ENCODE results near the gene ADK.

ADK gene

DNA sequence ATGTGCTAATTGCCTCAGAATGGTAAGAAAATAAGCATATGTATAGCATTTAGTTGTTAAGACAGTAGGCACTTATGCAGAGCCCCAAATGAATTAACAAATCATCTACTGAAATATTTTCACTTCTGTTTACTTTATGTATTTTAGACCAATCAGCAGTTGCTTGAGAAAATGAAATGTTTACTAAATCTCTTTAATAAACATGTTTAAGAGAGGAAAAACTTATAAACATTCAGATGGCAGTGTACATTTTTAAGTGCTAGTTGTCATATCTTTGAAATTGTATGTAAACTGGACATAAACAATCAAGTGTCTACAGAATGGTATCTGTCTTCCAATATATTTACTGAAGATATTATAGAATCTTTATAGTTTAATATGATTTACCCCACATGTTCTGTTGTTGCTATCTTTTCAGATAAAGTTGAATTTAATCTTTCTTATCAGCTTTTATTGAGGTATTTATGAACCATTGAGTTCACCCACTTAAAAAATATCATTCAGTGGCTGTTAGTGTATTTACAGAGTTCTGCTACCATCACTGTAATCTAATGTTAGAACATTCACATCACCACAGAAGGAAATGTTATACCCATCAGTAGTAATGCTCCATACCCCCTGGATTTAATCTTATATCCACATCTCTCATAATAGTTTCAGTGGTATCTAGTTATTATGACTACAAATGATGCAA is 264.3 kb downstream of the ADK start:
- H3K36me3 Mint-ChIP-seq (ENCODE audit: insufficient read depth), result peaks cover 4% of the 10 kb centered on the region
- H3K27me3 Mint-ChIP-seq, result no peaks in the 10 kb centered on the region
- DNase-seq (ENCODE audit: low spot score in 2 of 2) (no peak), ATAC-seq (replicated peaks; ENCODE audit: extremely low read depth, poor library complexity, severe bottlenecking) (no peak)
- H3K27ac Mint-ChIP-seq (ENCODE audit: low read depth), result no peak overlapping the region
- H3K4me1 Mint-ChIP-seq, result no peaks in the 10 kb centered on the region
- no peak overlapping the region for H3K4me3 Mint-ChIP-seq
- no peaks in the 10 kb centered on the region for H3K9me3 Mint-ChIP-seq

DNA sequence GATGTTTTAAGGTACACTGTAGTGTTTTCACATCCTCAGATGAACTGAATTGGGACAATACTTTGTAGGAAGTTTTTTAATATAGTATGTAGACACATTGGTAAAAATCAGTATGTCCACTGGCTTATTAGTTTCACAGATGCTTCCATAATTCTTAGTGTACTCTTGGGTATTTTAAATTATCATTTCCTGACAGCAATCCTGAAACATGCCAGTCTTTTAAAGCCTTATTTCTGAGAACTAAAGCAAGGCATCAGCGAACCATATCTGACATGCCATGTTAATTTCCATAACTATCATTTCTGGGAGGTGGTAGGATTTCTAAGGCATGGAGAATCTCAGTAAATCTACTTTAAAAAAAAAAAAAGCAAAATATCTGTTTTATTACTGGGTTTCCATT is 266.4 kb downstream of the ADK start:
- ATAC-seq (replicated peaks; ENCODE audit: extremely low read depth, poor library complexity, severe bottlenecking), result no peak
- Mint-ChIP-seq H3K4me1 (no peaks in the 10 kb centered on the region), H3K9me3 (no peaks in the 10 kb centered on the region), H3K27me3 (no peaks in the 10 kb centered on the region), H3K27ac (ENCODE audit: low read depth) (no peak overlapping the region), H3K36me3 (ENCODE audit: insufficient read depth) (no peaks in the 10 kb centered on the region), H3K4me3 (no peak overlapping the region)
- no peak for DNase-seq (ENCODE audit: low spot score in 2 of 2)

DNA sequence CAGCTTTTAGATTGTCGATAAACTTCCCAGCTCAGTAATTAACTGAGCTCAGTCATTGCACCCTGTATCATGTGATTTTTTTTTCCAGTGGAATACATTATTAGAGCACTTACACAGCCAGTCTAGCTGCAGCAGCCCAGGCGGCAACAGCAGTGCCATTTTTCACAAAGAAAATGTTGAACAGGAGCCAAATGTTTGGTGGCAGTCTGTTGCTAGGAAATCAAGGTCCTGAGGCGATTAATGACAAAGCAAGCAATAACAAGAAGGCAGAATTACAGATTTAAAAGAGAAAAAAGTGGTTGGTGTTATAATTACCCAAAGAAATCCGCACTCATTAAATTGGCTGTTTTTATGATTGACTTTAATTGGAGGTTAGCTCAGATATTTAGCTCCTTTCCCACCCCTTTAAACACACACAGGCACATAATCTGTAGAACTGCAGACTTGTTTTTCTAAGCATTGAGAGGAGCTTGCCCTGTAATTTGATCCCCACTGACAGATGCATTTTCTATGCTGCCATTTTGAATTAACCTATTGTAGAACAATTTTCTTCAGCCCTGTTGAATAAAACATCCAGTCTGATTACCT is 267.4 kb downstream of the ADK start:
- Mint-ChIP-seq H3K9me3 (no peaks in the 10 kb centered on the region), H3K4me1 (no peaks in the 10 kb centered on the region), H3K36me3 (ENCODE audit: insufficient read depth) (no peaks in the 10 kb centered on the region), H3K4me3 (no peak overlapping the region), H3K27ac (ENCODE audit: low read depth) (no peak overlapping the region), H3K27me3 (no peaks in the 10 kb centered on the region)
- ATAC-seq (replicated peaks; ENCODE audit: extremely low read depth, poor library complexity, severe bottlenecking), result no peak
- DNase-seq (ENCODE audit: low spot score in 2 of 2), result no peak

DNA sequence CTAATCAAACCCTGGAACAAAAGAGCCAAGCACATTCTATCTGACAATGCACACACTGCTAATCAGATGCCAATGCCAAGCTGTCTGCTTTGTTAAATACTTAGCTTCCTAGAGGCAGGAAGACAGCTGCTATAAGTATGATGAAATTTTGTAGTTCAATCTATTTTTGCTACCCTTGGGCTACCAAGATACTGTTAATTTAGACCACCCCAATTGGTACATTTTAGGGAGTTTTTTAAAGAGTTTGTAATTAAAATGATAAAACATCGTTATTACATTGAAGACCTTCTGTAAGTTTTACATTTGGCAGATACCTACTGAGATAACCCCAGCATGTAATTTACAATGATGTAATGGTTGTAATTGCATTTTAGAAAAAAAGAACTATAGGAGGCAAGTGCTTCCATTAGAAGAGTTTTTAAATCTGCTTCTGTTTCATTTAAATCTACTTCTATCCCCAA is 268.5 kb downstream of the ADK start:
- Mint-ChIP-seq H3K36me3 (ENCODE audit: insufficient read depth) (no peaks in the 10 kb centered on the region), H3K27ac (ENCODE audit: low read depth) (no peak overlapping the region), H3K9me3 (no peaks in the 10 kb centered on the region), H3K4me3 (no peak overlapping the region), H3K27me3 (no peaks in the 10 kb centered on the region), H3K4me1 (no peaks in the 10 kb centered on the region)
- DNase-seq (ENCODE audit: low spot score in 2 of 2), result no peak
- ATAC-seq (replicated peaks; ENCODE audit: extremely low read depth, poor library complexity, severe bottlenecking), result no peak

DNA sequence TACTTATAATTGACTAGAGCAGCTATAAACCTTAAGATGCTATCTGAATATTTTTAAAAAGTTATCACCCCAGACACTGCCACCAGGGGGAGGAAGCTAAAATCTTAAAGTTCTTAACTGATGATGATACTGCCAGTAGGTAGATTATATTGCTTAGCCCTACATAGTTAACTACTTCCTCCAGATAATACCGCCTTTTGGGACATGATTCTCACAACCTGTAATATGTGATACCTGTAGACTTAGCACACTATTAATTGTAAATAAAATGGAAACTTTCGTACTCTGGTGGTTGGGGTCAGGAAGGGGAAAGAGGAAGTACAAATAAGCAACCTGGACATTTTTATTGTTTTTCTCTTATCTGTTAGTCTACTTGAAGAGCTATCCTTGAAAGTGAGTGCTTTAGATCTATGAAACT is 268.9 kb downstream of the ADK start:
- Mint-ChIP-seq H3K27me3 (no peaks in the 10 kb centered on the region), H3K4me3 (no peak overlapping the region), H3K4me1 (no peaks in the 10 kb centered on the region), H3K27ac (ENCODE audit: low read depth) (no peak overlapping the region), H3K36me3 (ENCODE audit: insufficient read depth) (no peaks in the 10 kb centered on the region), H3K9me3 (no peaks in the 10 kb centered on the region)
- DNase-seq (ENCODE audit: low spot score in 2 of 2) (no peak), ATAC-seq (replicated peaks; ENCODE audit: extremely low read depth, poor library complexity, severe bottlenecking) (no peak)

DNA sequence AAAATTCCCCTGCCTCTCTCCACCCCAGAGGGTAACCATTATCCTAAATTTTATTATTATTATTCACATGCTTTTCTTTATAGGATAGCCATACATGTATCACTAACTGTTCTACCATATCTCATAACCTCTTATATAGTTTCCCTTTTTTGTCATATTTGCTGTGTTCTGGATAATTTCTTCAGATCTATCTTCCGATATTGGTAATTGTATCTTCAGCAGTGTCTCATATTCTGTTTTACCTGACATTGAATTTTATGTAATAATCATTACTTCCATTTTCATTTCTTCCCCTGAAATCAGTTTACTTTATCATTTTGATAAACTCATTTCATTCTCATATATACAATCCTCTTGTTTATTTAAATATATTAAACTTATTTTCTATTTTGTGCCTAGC is 273.5 kb downstream of the ADK start:
- Mint-ChIP-seq H3K27ac (ENCODE audit: low read depth) (no peak overlapping the region), H3K9me3 (no peaks in the 10 kb centered on the region), H3K4me3 (no peak overlapping the region), H3K4me1 (no peaks in the 10 kb centered on the region), H3K27me3 (no peaks in the 10 kb centered on the region), H3K36me3 (ENCODE audit: insufficient read depth) (peaks cover 5% of the 10 kb centered on the region)
- no peak for DNase-seq (ENCODE audit: low spot score in 2 of 2)
- ATAC-seq (replicated peaks; ENCODE audit: extremely low read depth, poor library complexity, severe bottlenecking), result no peak

DNA sequence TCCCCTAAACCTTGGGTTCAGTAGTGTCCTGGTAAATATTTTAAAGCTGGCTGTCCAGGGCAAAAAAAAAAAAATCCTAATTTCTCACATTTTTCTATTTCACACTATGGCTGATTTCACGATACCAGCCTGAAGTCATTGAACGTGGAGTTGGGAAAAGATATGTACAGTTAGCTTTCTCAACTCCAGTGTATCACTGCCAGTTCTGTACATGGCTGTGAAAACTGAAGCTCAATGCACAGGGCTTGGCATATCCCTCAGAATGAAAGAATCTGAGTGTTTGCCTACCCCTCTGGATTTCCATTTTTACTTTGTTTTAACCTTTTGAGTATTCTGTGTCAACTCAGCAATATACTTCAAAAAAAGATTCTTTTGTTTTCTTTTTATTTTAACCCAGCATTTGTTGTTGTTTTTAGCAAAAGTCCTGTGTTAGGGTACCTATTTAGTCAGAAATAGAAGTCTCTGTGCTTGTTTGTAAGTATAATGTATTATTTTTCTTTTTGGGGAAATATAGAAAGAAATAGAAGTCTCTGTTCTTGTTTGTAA is 274.5 kb downstream of the ADK start:
- H3K27ac Mint-ChIP-seq (ENCODE audit: low read depth), result no peak overlapping the region
- peaks cover 5% of the 10 kb centered on the region for H3K36me3 Mint-ChIP-seq (ENCODE audit: insufficient read depth)
- no peaks in the 10 kb centered on the region for H3K27me3 Mint-ChIP-seq
- H3K4me3 Mint-ChIP-seq, result no peak overlapping the region
- ATAC-seq (replicated peaks; ENCODE audit: extremely low read depth, poor library complexity, severe bottlenecking) (no peak), DNase-seq (ENCODE audit: low spot score in 2 of 2) (no peak)
- no peaks in the 10 kb centered on the region for H3K4me1 Mint-ChIP-seq
- H3K9me3 Mint-ChIP-seq, result no peaks in the 10 kb centered on the region

DNA sequence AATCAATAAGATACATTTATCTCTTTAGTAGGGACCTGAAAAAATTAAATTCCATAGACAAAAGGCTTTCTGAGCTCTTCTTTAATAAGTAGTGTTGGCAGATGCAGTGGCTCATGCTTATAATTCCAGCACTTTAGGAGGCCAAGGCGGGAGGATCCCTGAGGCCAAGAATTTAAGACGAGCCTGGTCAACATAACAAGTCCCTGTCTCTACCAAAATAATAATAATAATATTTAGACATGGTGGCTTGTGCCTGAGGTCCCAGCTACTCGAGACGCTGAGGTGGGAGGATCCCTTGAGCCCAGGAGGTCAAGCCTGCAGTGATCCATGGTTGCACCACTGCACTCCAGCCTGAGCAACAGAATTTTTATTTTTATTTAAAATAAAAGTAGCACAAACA is 280.8 kb downstream of the ADK start:
- ATAC-seq (replicated peaks; ENCODE audit: extremely low read depth, poor library complexity, severe bottlenecking) (no peak), DNase-seq (ENCODE audit: low spot score in 2 of 2) (no peak)
- Mint-ChIP-seq H3K4me3 (no peak overlapping the region), H3K9me3 (no peaks in the 10 kb centered on the region), H3K4me1 (no peaks in the 10 kb centered on the region), H3K27ac (ENCODE audit: low read depth) (no peak overlapping the region), H3K36me3 (ENCODE audit: insufficient read depth) (peaks cover 4% of the 10 kb centered on the region), H3K27me3 (no peaks in the 10 kb centered on the region)

DNA sequence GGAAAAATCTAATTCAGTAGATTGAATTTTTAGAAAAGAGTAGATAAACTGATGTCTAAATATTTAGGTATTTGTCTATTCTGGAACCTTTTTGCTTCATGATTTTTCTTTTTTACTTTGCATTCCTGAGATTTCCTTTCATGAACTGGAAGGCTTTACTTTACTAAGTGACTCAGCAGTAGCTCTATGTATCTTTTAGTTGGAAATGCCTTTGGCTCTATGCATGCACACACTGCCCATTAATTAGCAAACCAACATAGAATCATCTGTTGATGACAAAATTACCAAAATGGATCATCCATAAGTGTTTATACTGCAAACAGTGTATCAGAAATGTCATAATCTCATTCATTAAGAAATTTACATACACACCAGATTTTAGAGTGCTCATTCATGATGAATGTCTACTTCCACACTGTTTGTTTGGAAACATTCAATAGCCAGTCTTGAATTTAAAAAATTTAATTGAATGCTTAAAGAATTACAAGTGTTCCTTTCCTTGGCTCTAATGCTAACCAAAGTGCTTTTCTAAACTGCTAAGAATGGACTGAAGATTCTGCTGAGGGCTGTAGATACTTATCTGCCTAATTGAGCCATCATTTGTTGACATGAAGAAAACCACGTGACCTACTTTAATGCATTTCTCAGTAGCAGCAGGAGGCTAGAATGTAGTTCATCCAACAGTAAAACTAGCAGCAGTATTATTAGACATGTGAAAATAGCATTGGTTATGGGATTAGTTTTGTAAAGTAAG is 282.0 kb downstream of the ADK start:
- Mint-ChIP-seq H3K36me3 (ENCODE audit: insufficient read depth) (peaks cover 4% of the 10 kb centered on the region), H3K27me3 (no peaks in the 10 kb centered on the region), H3K9me3 (no peaks in the 10 kb centered on the region), H3K4me3 (no peak overlapping the region), H3K4me1 (no peaks in the 10 kb centered on the region), H3K27ac (ENCODE audit: low read depth) (no peak overlapping the region)
- ATAC-seq (replicated peaks; ENCODE audit: extremely low read depth, poor library complexity, severe bottlenecking) (no peak), DNase-seq (ENCODE audit: low spot score in 2 of 2) (no peak)

DNA sequence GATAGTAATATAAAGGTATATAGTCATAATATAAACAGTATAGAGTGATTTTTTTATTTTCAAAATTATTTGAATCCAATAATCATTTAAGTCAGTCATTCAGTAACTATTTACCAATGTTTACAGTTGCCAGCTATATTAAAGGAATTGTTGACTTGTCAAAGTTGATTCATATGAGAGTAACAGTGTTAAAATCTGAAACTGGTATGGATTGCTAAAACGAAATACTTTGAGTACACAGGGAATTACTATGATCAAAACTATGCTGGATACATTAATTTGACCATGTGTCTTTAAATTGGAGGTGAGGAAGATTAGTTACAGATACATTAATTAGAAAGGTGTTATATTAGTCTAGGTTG is 282.6 kb downstream of the ADK start:
- DNase-seq (ENCODE audit: low spot score in 2 of 2) (no peak), ATAC-seq (replicated peaks; ENCODE audit: extremely low read depth, poor library complexity, severe bottlenecking) (no peak)
- Mint-ChIP-seq H3K27ac (ENCODE audit: low read depth) (no peak overlapping the region), H3K36me3 (ENCODE audit: insufficient read depth) (peaks cover 3% of the 10 kb centered on the region), H3K4me1 (no peaks in the 10 kb centered on the region), H3K9me3 (no peaks in the 10 kb centered on the region), H3K4me3 (no peak overlapping the region), H3K27me3 (no peaks in the 10 kb centered on the region)

DNA sequence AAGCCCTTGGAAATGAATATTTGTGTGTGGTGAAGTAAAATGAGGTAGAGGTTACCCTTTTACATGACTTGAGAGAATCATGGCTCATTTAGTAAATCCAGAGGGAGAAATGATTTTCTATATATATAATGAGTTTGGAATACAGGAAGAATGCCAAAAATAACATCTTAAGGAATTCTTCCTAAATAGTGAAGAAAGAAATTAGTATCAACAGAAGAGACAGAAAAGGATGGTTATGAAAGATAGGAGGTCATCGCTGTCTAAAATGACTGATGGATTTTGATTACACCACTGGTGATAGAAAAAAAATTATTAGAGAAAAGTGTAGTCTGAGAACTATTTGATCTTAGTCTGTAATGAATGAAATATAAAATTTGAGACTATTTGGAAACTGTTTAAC is 283.0 kb downstream of the ADK start:
- ATAC-seq (replicated peaks; ENCODE audit: extremely low read depth, poor library complexity, severe bottlenecking) (no peak), DNase-seq (ENCODE audit: low spot score in 2 of 2) (no peak)
- Mint-ChIP-seq H3K36me3 (ENCODE audit: insufficient read depth) (no peaks in the 10 kb centered on the region), H3K4me1 (no peaks in the 10 kb centered on the region), H3K27me3 (no peaks in the 10 kb centered on the region), H3K27ac (ENCODE audit: low read depth) (no peak overlapping the region), H3K9me3 (no peaks in the 10 kb centered on the region), H3K4me3 (no peak overlapping the region)

DNA sequence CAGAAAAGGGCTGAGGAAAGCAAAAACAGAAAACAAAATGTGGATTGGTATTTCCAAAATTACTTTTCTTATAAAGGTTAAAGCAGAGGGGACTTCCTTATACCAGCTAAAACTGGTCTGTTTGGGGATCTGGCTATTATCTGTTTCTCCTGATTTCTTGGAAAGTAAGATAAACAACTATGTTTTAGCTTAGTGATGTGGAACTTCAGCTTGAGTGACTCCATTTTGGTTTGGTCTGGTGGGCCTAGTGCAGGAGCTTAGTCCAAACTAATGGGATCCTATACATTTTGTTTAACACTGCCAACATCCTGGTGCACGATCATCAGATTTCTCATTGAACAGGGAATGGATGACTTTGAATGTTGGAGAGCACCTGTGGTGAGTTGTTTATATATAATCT is 283.5 kb downstream of the ADK start:
- no peaks in the 10 kb centered on the region for H3K36me3 Mint-ChIP-seq (ENCODE audit: insufficient read depth)
- H3K4me3 Mint-ChIP-seq, result no peak overlapping the region
- H3K27me3 Mint-ChIP-seq, result no peaks in the 10 kb centered on the region
- DNase-seq (ENCODE audit: low spot score in 2 of 2), result no peak
- H3K27ac Mint-ChIP-seq (ENCODE audit: low read depth), result no peak overlapping the region
- no peaks in the 10 kb centered on the region for H3K4me1 Mint-ChIP-seq
- no peaks in the 10 kb centered on the region for H3K9me3 Mint-ChIP-seq
- ATAC-seq (replicated peaks; ENCODE audit: extremely low read depth, poor library complexity, severe bottlenecking), result no peak
